Activated CD4-positive, alpha-beta T cell treated with anti-CD3 and anti-CD28 coated beads for 24 hours (primary cell): ENCODE results near the gene OLFML1.

Experiments used
- DNase-seq, 2 donors: peaks; one replicate each; pipeline ENCODE4 v3.0.0-alpha.2; 2020; ENCODE audit warnings: low read depth in 2 of 2

The OLFML1 gene

GRCh38 chr11:7532405-7533145, 47.3 kb downstream of the OLFML1 start:
- no peak for DNase-seq

- DNase-seq: no peak
These were observed 48.1 kb downstream of the OLFML1 start for GRCh38 chr11:7533199-7534041.

- no peak for DNase-seq
These were observed 48.7 kb downstream of the OLFML1 start for GRCh38 chr11:7534042-7534378.

- no peak for DNase-seq
These were observed 50.8 kb downstream of the OLFML1 start for GRCh38 chr11:7536100-7536499.

GRCh38 chr11:7537265-7537664, 52.0 kb downstream of the OLFML1 start:
- no peak for DNase-seq

GRCh38 chr11:7538031-7538430, 52.7 kb downstream of the OLFML1 start:
- no peak for DNase-seq

- DNase-seq: no peak
These were observed 53.5 kb downstream of the OLFML1 start for GRCh38 chr11:7538466-7539454.

- DNase-seq: no peak
These were observed 55.7 kb downstream of the OLFML1 start for GRCh38 chr11:7540830-7541555.

- no peak for DNase-seq
These were observed 58.0 kb downstream of the OLFML1 start for GRCh38 chr11:7543302-7543701.

- DNase-seq: no peak
These were observed 58.7 kb downstream of the OLFML1 start for GRCh38 chr11:7544021-7544420.

- no peak for DNase-seq
These were observed 60.3 kb downstream of the OLFML1 start for GRCh38 chr11:7545611-7546010.

GRCh38 chr11:7546324-7546791, 61.1 kb downstream of the OLFML1 start:
- no peak for DNase-seq

- no peak for DNase-seq
These were observed 62.4 kb downstream of the OLFML1 start for GRCh38 chr11:7547687-7548086.

- no peak for DNase-seq
These were observed 63.5 kb downstream of the OLFML1 start for GRCh38 chr11:7548659-7549274.

GRCh38 chr11:7549681-7550080, 64.4 kb downstream of the OLFML1 start:
- DNase-seq: no peak

- no peak for DNase-seq
These were observed 66.3 kb downstream of the OLFML1 start for GRCh38 chr11:7551571-7551970.

GRCh38 chr11:7552666-7553065, 67.4 kb downstream of the OLFML1 start:
- DNase-seq: no peak

GRCh38 chr11:7555052-7555699, 69.9 kb downstream of the OLFML1 start:
- no peak for DNase-seq

GRCh38 chr11:7558046-7558445, 72.7 kb downstream of the OLFML1 start:
- no peak for DNase-seq
